Astrocyte (in vitro differentiated cells and primary cell): ENCODE data around the gene EGLN3. TPM values are rescaled to one million over a fixed set of nuclear protein-coding genes. Genes with fewer than 3 reads are reported as not detected.

Source experiments
- DNase-seq: peaks from one replicate; pipeline ENCODE4 v3.0.0-alpha.2; 2010; ENCODE audit warnings: low read depth
- FAIRE-seq: peaks from 2 replicates; lab custom pipeline; 2011; peaks lifted over from hg19 to GRCh38; lab: Jason Lieb, UNC
- H2AFZ ChIP-seq: 2 replicates; pipeline ENCODE4 v1.6.0; 2012; ENCODE audit warnings: low read depth, low read length, inconsistent platforms
- H3K27ac ChIP-seq: 2 replicates; pipeline ENCODE4 v1.5.1; 2011; ENCODE audit warnings: low read depth, low read length, inconsistent platforms
- H3K27me3 ChIP-seq: 2 replicates; pipeline ENCODE4 v1.6.0; 2011; ENCODE audit warnings: low read length, inconsistent platforms; ENCODE audit not compliant: insufficient read depth
- H3K36me3 ChIP-seq: 2 replicates; pipeline ENCODE4 v1.5.1; 2011; ENCODE audit warnings: low read length, inconsistent platforms; ENCODE audit not compliant: insufficient read depth
- H3K4me1 ChIP-seq: 2 replicates; pipeline ENCODE4 v1.5.1; 2011; ENCODE audit warnings: low read length, inconsistent platforms; ENCODE audit not compliant: insufficient read depth
- H3K4me2 ChIP-seq: 2 replicates; pipeline ENCODE4 v1.6.0; 2012; ENCODE audit warnings: low read length, inconsistent platforms
- H3K4me3 ChIP-seq: 2 replicates; pipeline ENCODE4 v1.5.1; 2011; ENCODE audit warnings: low read depth, mild to moderate bottlenecking, low read length, inconsistent platforms; ENCODE audit not compliant: insufficient read depth
- H3K79me2 ChIP-seq: 2 replicates; pipeline ENCODE4 v1.6.0; 2012; ENCODE audit warnings: mild to moderate bottlenecking, low read length, inconsistent platforms; ENCODE audit not compliant: insufficient read depth
- H3K9ac ChIP-seq: 2 replicates; pipeline ENCODE4 v1.6.0; 2012; ENCODE audit warnings: mild to moderate bottlenecking, low read length, inconsistent platforms
- H3K9me3 ChIP-seq: 2 replicates; pipeline ENCODE4 v1.5.1; 2012; ENCODE audit warnings: low read depth, mild to moderate bottlenecking, low read length, inconsistent platforms; ENCODE audit not compliant: insufficient read depth
- H4K20me1 ChIP-seq: 2 replicates; pipeline ENCODE4 v1.6.0; 2012; ENCODE audit warnings: low read length, inconsistent platforms; ENCODE audit not compliant: insufficient read depth
- H3K27ac Mint-ChIP-seq: one replicate; pipeline ENCODE4 v1.8.0; 2021; ENCODE audit warnings: mild to moderate bottlenecking, mixed read lengths; ENCODE audit not compliant: unreplicated experiment
- H3K27me3 Mint-ChIP-seq: one replicate; pipeline ENCODE4 v1.8.0; 2021; ENCODE audit warnings: low read depth, mixed read lengths; ENCODE audit not compliant: unreplicated experiment
- H3K36me3 Mint-ChIP-seq: one replicate; pipeline ENCODE4 v1.8.0; 2021; ENCODE audit warnings: low read depth, mixed read lengths; ENCODE audit not compliant: unreplicated experiment
- H3K4me1 Mint-ChIP-seq: one replicate; pipeline ENCODE4 v1.8.0; 2021; ENCODE audit warnings: low read depth, mixed read lengths; ENCODE audit not compliant: unreplicated experiment
- H3K4me3 Mint-ChIP-seq: one replicate; pipeline ENCODE4 v1.8.0; 2021; ENCODE audit warnings: mild to moderate bottlenecking, moderate library complexity, mixed read lengths; ENCODE audit not compliant: unreplicated experiment
- H3K9me3 Mint-ChIP-seq: one replicate; pipeline ENCODE4 v1.8.0; 2021; ENCODE audit warnings: mild to moderate bottlenecking, mixed read lengths; ENCODE audit not compliant: unreplicated experiment
- EZH2 ChIP-seq: IDR thresholded peaks from 2 replicates; pipeline ENCODE4 v1.6.1; 2012; ENCODE audit warnings: mild to moderate bottlenecking, low read length, inconsistent platforms; ENCODE audit not compliant: insufficient read depth
- total RNA-seq: library from RNA; stranded (reverse); gene quantifications from 2 replicates; pipeline ENCODE4 v1.2.1, GENCODE V29; 2021
- TF ChIP-seq, protein P1 (sequence below): IDR thresholded peaks from 2 replicates; pipeline ENCODE4 v1.5.1; 2011; ENCODE audit warnings: low read depth, mild to moderate bottlenecking, inconsistent platforms, low read length, moderate library complexity; ENCODE audit not compliant: insufficient read depth

EGLN3 gene
- total RNA-seq, 1 donor from 2014 or later, result 13.3 TPM

- H3K4me3 ChIP-seq, result no peak overlapping the region
Observed at GRCh38 chr14:33968722-33969121, 17.8 kb upstream of the EGLN3 start.

GRCh38 chr14:33967138-33967537, 16.3 kb upstream of the EGLN3 start:
- Histone ChIP-seq H3K4me2 (no peak overlapping the region), H3K27ac (no peak overlapping the region), H3K27me3 (peaks cover 3% of the 10 kb centered on the region), H2AFZ (no peak overlapping the region), H4K20me1 (no peaks in the 10 kb centered on the region), H3K4me3 (no peak overlapping the region), H3K36me3 (no peaks in the 10 kb centered on the region), H3K9me3 (no peaks in the 10 kb centered on the region), H3K9ac (no peak overlapping the region), H3K4me1 (no peaks in the 10 kb centered on the region), H3K79me2 (no peaks in the 10 kb centered on the region)
- H3K27me3 Mint-ChIP-seq, result no peaks in the 10 kb centered on the region
- TF ChIP-seq, protein P1, sequence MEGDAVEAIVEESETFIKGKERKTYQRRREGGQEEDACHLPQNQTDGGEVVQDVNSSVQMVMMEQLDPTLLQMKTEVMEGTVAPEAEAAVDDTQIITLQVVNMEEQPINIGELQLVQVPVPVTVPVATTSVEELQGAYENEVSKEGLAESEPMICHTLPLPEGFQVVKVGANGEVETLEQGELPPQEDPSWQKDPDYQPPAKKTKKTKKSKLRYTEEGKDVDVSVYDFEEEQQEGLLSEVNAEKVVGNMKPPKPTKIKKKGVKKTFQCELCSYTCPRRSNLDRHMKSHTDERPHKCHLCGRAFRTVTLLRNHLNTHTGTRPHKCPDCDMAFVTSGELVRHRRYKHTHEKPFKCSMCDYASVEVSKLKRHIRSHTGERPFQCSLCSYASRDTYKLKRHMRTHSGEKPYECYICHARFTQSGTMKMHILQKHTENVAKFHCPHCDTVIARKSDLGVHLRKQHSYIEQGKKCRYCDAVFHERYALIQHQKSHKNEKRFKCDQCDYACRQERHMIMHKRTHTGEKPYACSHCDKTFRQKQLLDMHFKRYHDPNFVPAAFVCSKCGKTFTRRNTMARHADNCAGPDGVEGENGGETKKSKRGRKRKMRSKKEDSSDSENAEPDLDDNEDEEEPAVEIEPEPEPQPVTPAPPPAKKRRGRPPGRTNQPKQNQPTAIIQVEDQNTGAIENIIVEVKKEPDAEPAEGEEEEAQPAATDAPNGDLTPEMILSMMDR, result no peak
- no peak for TF ChIP-seq EZH2
- no peaks in the 10 kb centered on the region for H3K36me3 Mint-ChIP-seq
- no peak for FAIRE-seq
- peaks cover 5% of the 10 kb centered on the region for H3K9me3 Mint-ChIP-seq
- H3K27ac Mint-ChIP-seq, result no peak overlapping the region
- DNase-seq, result no peak
- H3K4me3 Mint-ChIP-seq, result no peak overlapping the region
- H3K4me1 Mint-ChIP-seq, result no peaks in the 10 kb centered on the region

More at GRCh38 chr14:33968722-33969121, 17.8 kb upstream of the EGLN3 start:
- TF ChIP-seq, protein P1, result no peak
- no peak for TF ChIP-seq EZH2
- Histone ChIP-seq H3K9me3 (no peaks in the 10 kb centered on the region), H3K27ac (no peak overlapping the region), H4K20me1 (no peaks in the 10 kb centered on the region), H3K4me2 (no peak overlapping the region), H3K36me3 (no peaks in the 10 kb centered on the region), H3K79me2 (no peaks in the 10 kb centered on the region), H3K9ac (no peak overlapping the region), H3K4me1 (no peaks in the 10 kb centered on the region), H3K27me3 (peaks cover 5% of the 10 kb centered on the region), H2AFZ (no peak overlapping the region)
- FAIRE-seq, result no peak
- Mint-ChIP-seq H3K27me3 (no peaks in the 10 kb centered on the region), H3K27ac (no peak overlapping the region), H3K36me3 (no peaks in the 10 kb centered on the region), H3K4me1 (no peaks in the 10 kb centered on the region), H3K4me3 (no peak overlapping the region), H3K9me3 (peaks cover 5% of the 10 kb centered on the region)
- DNase-seq, result no peak

DNA sequence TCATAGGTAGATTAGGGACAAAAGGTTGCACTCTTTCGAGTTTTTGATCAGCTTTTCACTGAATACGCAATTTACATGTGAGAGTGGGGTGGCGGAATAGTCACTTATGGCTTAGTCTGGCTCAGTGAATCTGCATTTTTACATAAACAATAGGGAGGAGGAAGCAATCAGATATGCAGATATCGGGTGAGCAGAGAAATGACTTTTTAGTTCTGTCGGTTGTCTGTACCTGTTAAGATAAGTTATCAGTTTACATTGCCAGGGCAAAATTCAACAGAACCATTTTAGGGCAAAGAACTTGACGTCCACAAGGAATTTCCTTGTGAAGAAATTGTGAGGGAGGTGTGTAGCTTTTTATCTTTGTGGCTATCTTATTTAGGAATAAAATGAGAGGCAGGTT, 15.4 kb upstream of the EGLN3 start:
- Histone ChIP-seq H3K79me2 (no peaks in the 10 kb centered on the region), H4K20me1 (no peaks in the 10 kb centered on the region), H3K36me3 (no peaks in the 10 kb centered on the region), H3K27ac (no peak overlapping the region), H2AFZ (no peak overlapping the region), H3K9ac (no peak overlapping the region), H3K4me3 (no peak overlapping the region), H3K27me3 (peaks cover 3% of the 10 kb centered on the region), H3K4me1 (no peaks in the 10 kb centered on the region), H3K9me3 (no peaks in the 10 kb centered on the region), H3K4me2 (no peak overlapping the region)
- no peaks in the 10 kb centered on the region for H3K36me3 Mint-ChIP-seq
- peaks cover 5% of the 10 kb centered on the region for H3K9me3 Mint-ChIP-seq
- H3K27ac Mint-ChIP-seq, result no peak overlapping the region
- H3K27me3 Mint-ChIP-seq, result no peaks in the 10 kb centered on the region
- DNase-seq (no peak), FAIRE-seq (no peak)
- no peak for TF ChIP-seq EZH2
- TF ChIP-seq, protein P1, result no peak
- H3K4me3 Mint-ChIP-seq, result no peak overlapping the region
- no peaks in the 10 kb centered on the region for H3K4me1 Mint-ChIP-seq
